ENCODE results near the gene MLNR.

The MLNR gene

GRCh38 chr13:49213539-49213938 lies 6.6 kb upstream of the MLNR start:
- no peak overlapping the region for H3K27ac ChIP-seq (ENCODE audit: low read depth, low read length)

GRCh38 chr13:49213997-49214916 lies 5.9 kb upstream of the MLNR start:
- H3K9me2 ChIP-seq (replicated peaks; ENCODE audit: control insufficient read depth, low read length) = no peaks in the 10 kb centered on the region
- no peaks in the 10 kb centered on the region for H3F3A ChIP-seq (ENCODE audit: control insufficient read depth, insufficient read depth)
- no peak overlapping the region for H3K27ac ChIP-seq (ENCODE audit: low read depth, low read length)
- no peaks in the 10 kb centered on the region for H3K79me2 ChIP-seq (ENCODE audit: control insufficient read depth, low read length)
- peak overlapping the region; percentile 14; the same call in 1 of the 2 replicates for H3K4me2 ChIP-seq (ENCODE audit: low read length)
- H3K36me3 ChIP-seq (ENCODE audit: control insufficient read depth, low read length) = no peaks in the 10 kb centered on the region
- TF ChIP-seq EZH2phosphoT487 (IDR thresholded peaks at IDR 0.05; ENCODE audit: borderline replicate concordance, low read length) (no peak), CTCF (IDR thresholded peaks at IDR 0.05; ENCODE audit: low read depth, low read length, poor library complexity, severe bottlenecking) (no peak)
- no peaks in the 10 kb centered on the region for H3K27me3 ChIP-seq (ENCODE audit: control insufficient read depth, low read length)
- H4K20me1 ChIP-seq (ENCODE audit: control insufficient read depth, insufficient read depth, low read depth, low read length) = no peaks in the 10 kb centered on the region
- peak overlapping the region; percentile 2; the same call in 1 of the 2 replicates for H3K4me3 ChIP-seq (ENCODE audit: low read length)
- H3K9me3 ChIP-seq (ENCODE audit: control insufficient read depth, insufficient read depth, low read length) = no peaks in the 10 kb centered on the region
- peaks cover 22% of the 10 kb centered on the region for H3K4me1 ChIP-seq (ENCODE audit: control insufficient read depth, low read length)

More at GRCh38 chr13:49213539-49213938, 6.6 kb upstream of the MLNR start:
- Histone ChIP-seq H3K4me1 (ENCODE audit: control insufficient read depth, low read length) (peaks cover 22% of the 10 kb centered on the region), H3K27me3 (ENCODE audit: control insufficient read depth, low read length) (no peaks in the 10 kb centered on the region), H3K4me2 (ENCODE audit: low read length) (no peak overlapping the region), H3F3A (ENCODE audit: control insufficient read depth, insufficient read depth) (no peaks in the 10 kb centered on the region), H3K9me2 (replicated peaks; ENCODE audit: control insufficient read depth, low read length) (no peaks in the 10 kb centered on the region), H4K20me1 (ENCODE audit: control insufficient read depth, insufficient read depth, low read depth, low read length) (no peaks in the 10 kb centered on the region), H3K79me2 (ENCODE audit: control insufficient read depth, low read length) (no peaks in the 10 kb centered on the region), H3K4me3 (ENCODE audit: low read length) (no peak overlapping the region), H3K36me3 (ENCODE audit: control insufficient read depth, low read length) (no peaks in the 10 kb centered on the region; the same call in 1 of the 2 replicates), H3K9me3 (ENCODE audit: control insufficient read depth, insufficient read depth, low read length) (no peaks in the 10 kb centered on the region)
- TF ChIP-seq EZH2phosphoT487 (IDR thresholded peaks at IDR 0.05; ENCODE audit: borderline replicate concordance, low read length) = no peak
- no peak for TF ChIP-seq CTCF (IDR thresholded peaks at IDR 0.05; ENCODE audit: low read depth, low read length, poor library complexity, severe bottlenecking)

- peak overlapping the region; percentile 14; the same call in 1 of the 2 replicates for H3K4me2 ChIP-seq (ENCODE audit: low read length)
- no peaks in the 10 kb centered on the region for H3K36me3 ChIP-seq (ENCODE audit: control insufficient read depth, low read length)
Measured at GRCh38 chr13:49214917-49215376, 5.2 kb upstream of the MLNR start.

More at GRCh38 chr13:49214917-49215376, 5.2 kb upstream of the MLNR start:
- Histone ChIP-seq H3K27ac (ENCODE audit: low read depth, low read length) (no peak overlapping the region), H3F3A (ENCODE audit: control insufficient read depth, insufficient read depth) (no peaks in the 10 kb centered on the region), H3K9me2 (replicated peaks; ENCODE audit: control insufficient read depth, low read length) (no peaks in the 10 kb centered on the region), H3K4me1 (ENCODE audit: control insufficient read depth, low read length) (peaks cover 22% of the 10 kb centered on the region), H3K9me3 (ENCODE audit: control insufficient read depth, insufficient read depth, low read length) (no peaks in the 10 kb centered on the region), H3K79me2 (ENCODE audit: control insufficient read depth, low read length) (no peaks in the 10 kb centered on the region), H4K20me1 (ENCODE audit: control insufficient read depth, insufficient read depth, low read depth, low read length) (no peaks in the 10 kb centered on the region), H3K4me3 (ENCODE audit: low read length) (peak overlapping the region; percentile 2; the same call in 1 of the 2 replicates), H3K27me3 (ENCODE audit: control insufficient read depth, low read length) (no peaks in the 10 kb centered on the region)
- TF ChIP-seq CTCF (IDR thresholded peaks at IDR 0.05; ENCODE audit: low read depth, low read length, poor library complexity, severe bottlenecking) (peak; percentile 59), EZH2phosphoT487 (IDR thresholded peaks at IDR 0.05; ENCODE audit: borderline replicate concordance, low read length) (no peak)

Measured in DOHH2 (cell line).